Adrenal gland (tissue), 5 donors: ENCODE measurements around the gene AEBP1.

Experiments
- CTCF ChIP-seq, 6 experiments: fragments of 450-650 bp in 4 of 6; fragments of 200-600 bp in 2 of 6; sonication (generic) in 1 of 6; IDR thresholded peaks; 1 replicate in 5 of 6; 2 replicates in 1 of 6; pipeline versions ENCODE4 v1.5.1 to v1.8.0; 2016 to 2021; ENCODE audit warnings: antibody characterized with exemption in 6 of 6, mild to moderate bottlenecking in 2 of 6, moderate library complexity in 1 of 6
- POLR2A ChIP-seq, 2 donors: fragments of 450-650 bp; IDR thresholded peaks; one replicate each; pipeline ENCODE4 v1.6.1; 2017; ENCODE audit warnings: antibody characterized with exemption in 2 of 2, mild to moderate bottlenecking in 2 of 2, moderate library complexity in 1 of 2
- donor health status: DM: no; HTN: no; CAD: no.

- no peak for TF ChIP-seq CTCF (IDR thresholded peaks at IDR 0.05)
- no peak for TF ChIP-seq POLR2A (IDR thresholded peaks at IDR 0.05)
Observed at GRCh38 chr7:44075296-44076075, 28.7 kb upstream of the AEBP1 start.
